SU-DHL-6 (cell line): ENCODE measurements around the gene SUGCT.

Experiments used
- H2AFZ ChIP-seq: fragments of 200-600 bp; sonication (generic); 2 replicates; pipeline ENCODE4 v1.6.1; 2014; ENCODE audit warnings: low read depth, mild to moderate bottlenecking, moderate library complexity, mixed read lengths, antibody characterized with exemption, low read length; ENCODE audit not compliant: severe bottlenecking
- H3F3A ChIP-seq: fragments of 200-600 bp; shearing (Covaris generic); 2 replicates; pipeline ENCODE4 v1.6.0; 2016; ENCODE audit warnings: antibody characterized with exemption, mild to moderate bottlenecking; ENCODE audit not compliant: insufficient read depth
- H3K27ac ChIP-seq: fragments of 200-600 bp; sonication (generic); 2 replicates; pipeline ENCODE4 v1.5.1; 2016; ENCODE audit warnings: low read depth, mild to moderate bottlenecking, low read length, moderate library complexity, mixed read lengths
- H3K27me3 ChIP-seq: fragments of 200-600 bp; sonication (generic), shearing (Covaris generic); 2 replicates; pipeline ENCODE4 v1.6.0; 2014; ENCODE audit warnings: mild to moderate bottlenecking, low read length
- H3K36me3 ChIP-seq: fragments of 200-600 bp; sonication (generic); 2 replicates; pipeline ENCODE4 v1.6.1; 2014; ENCODE audit warnings: mild to moderate bottlenecking, low read length, mixed read lengths
- H3K4me2 ChIP-seq: fragments of 300-600, 200-600 bp; shearing (Covaris generic), sonication (generic); 2 replicates; pipeline ENCODE4 v1.6.0; 2014; ENCODE audit warnings: low read length, low read depth, mild to moderate bottlenecking; ENCODE audit not compliant: poor library complexity, severe bottlenecking
- H3K4me3 ChIP-seq: fragments of 200-600 bp; sonication (generic); 2 replicates; pipeline ENCODE4 v1.5.1; 2014; ENCODE audit warnings: antibody characterized with exemption, low read length, mild to moderate bottlenecking, mixed read lengths; ENCODE audit not compliant: insufficient read depth, poor library complexity, severe bottlenecking
- H3K79me2 ChIP-seq: fragments of 200-600 bp; sonication (generic); 2 replicates; pipeline ENCODE4 v1.6.1; 2014; ENCODE audit warnings: mild to moderate bottlenecking, low read length, moderate library complexity; ENCODE audit not compliant: insufficient read depth
- H3K9ac ChIP-seq: fragments of 200-600 bp; sonication (generic); 2 replicates; pipeline ENCODE4 v1.7.0; 2014; ENCODE audit warnings: mild to moderate bottlenecking, low read length
- H3K9me2 ChIP-seq: fragments of 200-600 bp; sonication (generic); replicated peaks from 2 replicates; pipeline ENCODE4 v1.6.1; 2014; ENCODE audit warnings: low read length; ENCODE audit not compliant: insufficient read depth
- H3K9me3 ChIP-seq: fragments of 200-600 bp; sonication (generic); 2 replicates; pipeline ENCODE4 v1.6.1; 2014; ENCODE audit warnings: low read length, mixed read lengths; ENCODE audit not compliant: insufficient read depth
- H4K20me1 ChIP-seq: fragments of 200-600 bp; sonication (generic); 2 replicates; pipeline ENCODE4 v1.6.1; 2014; ENCODE audit warnings: low read depth, mild to moderate bottlenecking, antibody characterized with exemption, low read length, moderate library complexity, mixed read lengths
- CTCF ChIP-seq: fragments of 200-600 bp; sonication (generic); IDR thresholded peaks from one replicate; pipeline ENCODE4 v1.5.1; 2017; ENCODE audit warnings: antibody characterized with exemption, mild to moderate bottlenecking, low read length, moderate library complexity; ENCODE audit not compliant: insufficient read depth, poor library complexity, severe bottlenecking
- EZH2phosphoT487 ChIP-seq: fragments of 200-600 bp; sonication (generic), shearing (Covaris generic); conservative IDR thresholded peaks from 2 replicates; pipeline ENCODE4 v1.6.1; 2018; ENCODE audit warnings: mild to moderate bottlenecking, antibody characterized with exemption, low read length, moderate library complexity, mixed read lengths

The SUGCT gene

DNA sequence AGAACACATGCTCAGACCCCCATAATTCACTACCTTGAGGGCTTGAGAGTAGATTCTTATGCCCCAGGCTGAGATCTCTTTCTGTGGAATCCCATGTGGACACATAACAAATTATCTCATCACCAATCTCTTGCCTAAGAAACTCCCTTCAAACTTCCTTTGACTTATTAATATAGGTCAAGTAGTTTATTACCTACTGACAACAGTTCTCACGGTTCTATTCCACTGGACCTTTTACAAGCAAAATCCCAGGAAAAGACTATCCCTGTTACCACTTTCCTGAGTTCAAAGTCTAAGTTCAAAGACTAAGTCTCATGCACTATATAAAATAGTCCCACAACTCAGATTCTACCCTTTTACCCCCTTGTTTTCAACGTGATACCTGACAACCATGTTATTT is 754.7 kb downstream of the SUGCT start:
- Histone ChIP-seq H3K4me2 (no peak overlapping the region), H3K9me3 (peaks cover 4% of the 10 kb centered on the region; the same call in 1 of the 2 replicates), H3K9ac (no peak overlapping the region), H4K20me1 (no peaks in the 10 kb centered on the region), H3F3A (no peaks in the 10 kb centered on the region), H3K27ac (no peak overlapping the region), H3K9me2 (no peaks in the 10 kb centered on the region), H3K36me3 (peaks cover 2% of the 10 kb centered on the region), H3K4me3 (no peak overlapping the region), H3K27me3 (no peaks in the 10 kb centered on the region), H3K79me2 (no peaks in the 10 kb centered on the region), H2AFZ (no peak overlapping the region)
- no peak for TF ChIP-seq CTCF
- TF ChIP-seq EZH2phosphoT487: no peak

DNA sequence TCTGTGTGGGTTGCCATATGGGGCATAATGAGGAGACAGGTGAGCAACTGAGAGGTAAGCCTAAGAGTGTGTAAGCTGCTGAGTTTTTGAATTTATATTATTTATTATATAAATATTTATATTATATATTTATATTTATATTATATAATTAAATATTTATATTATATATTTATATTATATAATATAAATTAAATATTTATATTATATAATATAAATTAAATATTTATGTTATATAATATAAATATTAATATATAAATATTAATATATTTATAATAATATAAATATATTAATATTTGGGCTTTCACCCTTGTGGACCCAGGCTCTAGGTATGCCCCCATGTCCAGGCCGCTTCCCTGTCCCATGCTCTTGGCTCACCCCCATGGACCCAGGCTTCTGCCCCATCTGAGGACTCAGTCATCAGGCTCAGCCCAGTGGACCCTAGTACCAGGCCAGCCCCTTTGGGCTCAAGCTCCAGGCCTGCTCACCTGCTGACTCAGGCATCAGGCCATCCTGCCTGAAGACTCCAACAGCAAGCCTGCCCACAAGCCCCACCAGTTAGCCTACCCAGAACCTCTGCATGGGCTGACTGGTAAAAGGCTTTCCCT is 755.4 kb downstream of the SUGCT start:
- no peaks in the 10 kb centered on the region for H3K9me2 ChIP-seq
- peaks cover 2% of the 10 kb centered on the region for H3K36me3 ChIP-seq
- H3K9ac ChIP-seq: no peak overlapping the region
- no peaks in the 10 kb centered on the region for H4K20me1 ChIP-seq
- H3K4me2 ChIP-seq: no peak overlapping the region
- H3K27ac ChIP-seq: no peak overlapping the region
- no peaks in the 10 kb centered on the region for H3F3A ChIP-seq
- peaks cover 4% of the 10 kb centered on the region; the same call in 1 of the 2 replicates for H3K9me3 ChIP-seq
- H3K4me3 ChIP-seq: no peak overlapping the region
- TF ChIP-seq EZH2phosphoT487: no peak
- no peak for TF ChIP-seq CTCF
- H3K27me3 ChIP-seq: no peaks in the 10 kb centered on the region
- H2AFZ ChIP-seq: no peak overlapping the region
- H3K79me2 ChIP-seq: no peaks in the 10 kb centered on the region

DNA sequence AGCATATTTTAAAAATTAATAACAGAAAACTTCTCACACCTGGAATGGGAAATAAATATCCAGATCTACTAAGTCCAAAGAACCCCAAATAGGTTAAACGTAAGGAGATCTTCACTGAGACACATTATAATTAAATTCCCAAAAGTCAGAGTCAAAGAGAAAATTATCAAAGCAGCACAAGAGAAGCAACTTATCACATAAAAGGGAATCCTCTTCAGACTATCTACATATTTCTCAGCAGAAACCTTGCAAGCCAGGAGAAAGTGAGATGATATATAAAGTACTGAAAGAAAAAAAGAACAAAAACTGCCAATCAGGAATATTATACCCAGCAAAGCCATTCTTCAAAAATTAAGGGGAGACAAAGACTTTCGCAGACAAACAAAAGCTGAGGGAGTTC is 756.4 kb downstream of the SUGCT start:
- no peak overlapping the region for H3K27ac ChIP-seq
- H3K79me2 ChIP-seq: no peaks in the 10 kb centered on the region
- no peak overlapping the region for H3K4me3 ChIP-seq
- no peak overlapping the region for H3K9ac ChIP-seq
- no peak overlapping the region for H3K4me2 ChIP-seq
- no peaks in the 10 kb centered on the region for H3K27me3 ChIP-seq
- H2AFZ ChIP-seq: no peak overlapping the region
- no peaks in the 10 kb centered on the region for H3F3A ChIP-seq
- H3K36me3 ChIP-seq: peaks cover 5% of the 10 kb centered on the region
- no peaks in the 10 kb centered on the region for H3K9me2 ChIP-seq
- TF ChIP-seq EZH2phosphoT487 (no peak), CTCF (no peak)
- H3K9me3 ChIP-seq: peaks cover 9% of the 10 kb centered on the region; the same call in 1 of the 2 replicates
- H4K20me1 ChIP-seq: no peaks in the 10 kb centered on the region
